GM12872 (cell line): ENCODE measurements around the gene TFF3.

Experiments used
- TF ChIP-seq, protein P1 (sequence below): IDR thresholded peaks from 3 replicates; pipeline ENCODE4 v1.5.1; 2011; ENCODE audit warnings: low read depth, mild to moderate bottlenecking, low read length, moderate library complexity; ENCODE audit not compliant: insufficient read depth

The TFF3 gene

DNA sequence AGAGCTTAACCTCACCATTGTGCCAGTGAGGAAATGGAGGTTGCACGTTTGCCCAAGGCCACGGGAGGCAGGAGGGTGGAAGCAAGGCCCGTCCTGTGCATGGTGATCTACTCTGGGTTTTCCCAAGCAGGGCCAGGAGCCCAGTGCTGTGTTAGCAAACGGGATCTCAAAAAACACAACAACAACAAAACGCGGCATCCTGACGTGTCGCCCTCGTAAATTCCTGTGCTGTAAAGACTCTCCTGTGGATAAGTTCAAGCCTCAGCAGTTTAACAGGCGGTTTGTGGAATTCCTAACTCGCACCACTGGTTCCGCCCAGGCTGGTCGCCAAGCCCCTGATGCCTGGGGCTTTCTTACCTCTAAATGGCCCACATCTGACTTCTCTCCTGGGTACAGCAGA is 39.1 kb downstream of the TFF3 start:
- TF ChIP-seq, protein P1, sequence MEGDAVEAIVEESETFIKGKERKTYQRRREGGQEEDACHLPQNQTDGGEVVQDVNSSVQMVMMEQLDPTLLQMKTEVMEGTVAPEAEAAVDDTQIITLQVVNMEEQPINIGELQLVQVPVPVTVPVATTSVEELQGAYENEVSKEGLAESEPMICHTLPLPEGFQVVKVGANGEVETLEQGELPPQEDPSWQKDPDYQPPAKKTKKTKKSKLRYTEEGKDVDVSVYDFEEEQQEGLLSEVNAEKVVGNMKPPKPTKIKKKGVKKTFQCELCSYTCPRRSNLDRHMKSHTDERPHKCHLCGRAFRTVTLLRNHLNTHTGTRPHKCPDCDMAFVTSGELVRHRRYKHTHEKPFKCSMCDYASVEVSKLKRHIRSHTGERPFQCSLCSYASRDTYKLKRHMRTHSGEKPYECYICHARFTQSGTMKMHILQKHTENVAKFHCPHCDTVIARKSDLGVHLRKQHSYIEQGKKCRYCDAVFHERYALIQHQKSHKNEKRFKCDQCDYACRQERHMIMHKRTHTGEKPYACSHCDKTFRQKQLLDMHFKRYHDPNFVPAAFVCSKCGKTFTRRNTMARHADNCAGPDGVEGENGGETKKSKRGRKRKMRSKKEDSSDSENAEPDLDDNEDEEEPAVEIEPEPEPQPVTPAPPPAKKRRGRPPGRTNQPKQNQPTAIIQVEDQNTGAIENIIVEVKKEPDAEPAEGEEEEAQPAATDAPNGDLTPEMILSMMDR = no peak

DNA sequence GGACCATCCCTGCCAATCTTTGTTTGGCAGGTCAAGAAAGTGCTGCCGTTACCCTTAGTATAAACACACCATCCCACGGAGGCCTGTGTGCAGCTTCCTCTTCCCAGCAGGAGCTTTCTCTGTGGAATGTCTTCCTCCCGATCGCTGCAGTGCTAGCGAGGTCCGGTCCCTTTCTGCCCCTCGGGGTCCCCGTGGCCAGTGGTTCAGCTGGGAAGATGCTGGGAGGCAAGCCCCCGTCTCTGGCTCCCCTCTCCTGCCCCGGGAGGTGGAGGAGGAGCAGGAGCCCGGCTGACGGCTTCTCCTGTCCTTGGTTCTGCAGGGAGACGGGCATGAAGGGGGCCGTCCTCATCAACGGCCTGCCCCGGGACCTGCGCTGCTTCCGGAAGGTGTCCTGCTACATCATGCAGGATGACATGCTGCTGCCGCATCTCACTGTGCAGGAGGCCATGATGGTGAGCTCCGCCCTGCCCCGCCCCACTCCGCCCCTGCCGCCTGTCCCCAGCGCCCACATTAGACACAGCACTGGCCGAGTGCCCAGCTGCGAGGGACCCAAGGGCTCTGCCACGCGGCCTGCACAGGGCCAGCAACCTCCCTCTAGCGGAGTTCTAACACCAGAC is 42.1 kb downstream of the TFF3 start:
- TF ChIP-seq, protein P1 = no peak

DNA sequence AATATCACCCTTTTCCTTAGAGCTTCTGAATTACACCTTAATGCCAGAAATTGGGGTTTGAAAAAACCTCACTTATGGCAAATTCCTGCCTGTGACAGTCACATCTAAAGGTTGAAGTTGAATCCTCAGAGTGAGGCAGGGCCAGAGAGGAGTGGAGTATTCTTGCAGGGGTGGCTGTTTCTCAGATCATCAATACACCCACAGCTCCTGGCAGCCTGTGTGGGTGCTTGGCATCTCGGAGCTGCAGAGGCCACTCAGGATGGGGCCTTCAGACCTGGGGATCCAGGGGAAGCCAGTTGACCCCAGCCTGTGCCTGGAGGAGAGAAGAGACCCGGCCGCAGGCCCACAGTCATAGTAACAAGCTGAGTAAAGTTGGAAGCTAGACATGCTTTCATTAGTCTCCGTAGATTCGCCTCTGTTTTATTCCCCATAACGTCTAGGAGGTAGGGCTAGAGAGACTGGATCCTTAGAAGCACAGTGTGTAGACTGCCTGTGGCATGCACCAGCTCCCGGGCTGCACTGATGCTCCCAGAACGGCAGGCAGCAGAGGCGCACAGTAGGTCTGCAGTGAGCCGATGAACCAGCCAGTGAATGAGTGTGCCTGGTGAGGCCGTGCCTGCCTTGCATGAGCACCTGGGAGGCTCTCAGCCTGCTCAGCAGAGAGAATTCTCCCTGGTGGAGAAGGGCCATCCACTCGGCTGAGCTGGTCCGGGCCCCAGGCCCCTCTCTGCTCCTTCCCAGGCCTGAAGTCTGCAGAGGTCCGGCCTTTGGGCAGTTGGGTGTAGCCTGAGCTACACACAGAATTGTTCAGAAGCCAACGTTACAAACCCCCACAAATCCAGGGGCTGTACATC is 42.9 kb downstream of the TFF3 start:
- TF ChIP-seq, protein P1 = no peak

DNA sequence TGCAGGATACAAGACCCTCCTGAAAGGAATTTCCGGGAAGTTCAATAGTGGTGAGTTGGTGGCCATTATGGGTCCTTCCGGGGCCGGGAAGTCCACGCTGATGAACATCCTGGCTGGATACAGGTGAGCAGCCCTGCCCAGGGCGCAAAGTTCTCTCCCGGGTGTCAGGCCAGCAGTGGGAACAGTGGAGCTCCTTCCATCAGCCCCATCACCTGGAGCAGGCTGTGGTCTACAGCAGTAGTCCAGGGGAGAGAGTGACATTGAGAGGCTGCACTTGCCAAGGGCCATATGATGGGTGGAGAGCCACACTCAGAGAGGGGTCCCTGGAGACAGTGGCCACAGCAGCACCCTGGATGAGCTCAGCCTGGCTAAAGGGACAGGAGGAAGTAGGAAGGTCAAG is 44.1 kb downstream of the TFF3 start:
- TF ChIP-seq, protein P1 = no peak

DNA sequence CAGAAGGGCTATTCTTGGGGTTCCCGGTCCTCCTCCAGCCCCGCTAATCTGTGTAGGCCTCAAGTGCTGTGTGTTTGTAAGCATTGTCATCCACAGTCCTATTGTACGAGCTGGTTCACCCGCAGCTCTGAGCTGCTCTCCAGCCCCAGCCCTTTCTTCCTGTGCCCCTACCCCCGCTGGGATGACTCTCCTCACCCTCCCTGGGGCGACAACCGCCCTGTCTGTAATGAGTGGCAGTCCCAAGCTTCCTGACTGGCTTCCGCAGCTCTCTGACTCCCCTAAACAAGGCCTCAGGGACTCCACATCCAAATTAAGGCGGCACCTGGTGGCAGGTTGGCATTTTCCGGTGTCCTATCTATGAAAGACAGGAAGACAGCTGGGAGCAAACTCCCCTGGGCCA is 45.8 kb downstream of the TFF3 start:
- TF ChIP-seq, protein P1 = no peak

DNA sequence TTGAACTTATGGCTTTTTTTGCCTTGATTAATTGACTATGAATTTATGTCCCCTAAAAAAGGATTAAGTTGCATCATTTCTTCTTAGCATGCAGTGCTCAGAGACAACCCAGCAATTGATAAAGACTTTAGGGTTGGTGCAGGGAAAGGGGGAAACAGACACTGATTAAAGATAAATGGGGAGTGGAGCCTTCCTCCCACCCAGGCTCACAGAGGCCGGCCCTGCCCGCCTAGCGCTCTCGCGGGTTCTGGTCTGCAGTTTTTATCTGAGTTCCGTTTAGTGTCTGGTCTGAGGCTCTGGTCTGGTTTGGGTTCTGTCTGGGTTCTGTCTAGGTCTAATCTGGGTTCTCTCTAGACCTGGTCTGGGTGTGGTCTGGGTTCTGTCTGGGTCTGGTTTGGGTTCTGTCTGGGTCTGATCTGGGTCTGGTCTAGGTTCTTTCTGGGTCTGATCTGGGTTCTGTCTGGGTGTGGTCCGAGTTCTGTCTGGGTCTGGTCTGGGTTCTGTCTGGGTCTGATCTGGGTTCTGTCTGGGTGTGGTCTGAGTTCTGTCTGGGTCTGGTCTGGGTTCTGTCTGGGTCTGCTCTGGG is 48.1 kb downstream of the TFF3 start:
- TF ChIP-seq, protein P1 = no peak

DNA sequence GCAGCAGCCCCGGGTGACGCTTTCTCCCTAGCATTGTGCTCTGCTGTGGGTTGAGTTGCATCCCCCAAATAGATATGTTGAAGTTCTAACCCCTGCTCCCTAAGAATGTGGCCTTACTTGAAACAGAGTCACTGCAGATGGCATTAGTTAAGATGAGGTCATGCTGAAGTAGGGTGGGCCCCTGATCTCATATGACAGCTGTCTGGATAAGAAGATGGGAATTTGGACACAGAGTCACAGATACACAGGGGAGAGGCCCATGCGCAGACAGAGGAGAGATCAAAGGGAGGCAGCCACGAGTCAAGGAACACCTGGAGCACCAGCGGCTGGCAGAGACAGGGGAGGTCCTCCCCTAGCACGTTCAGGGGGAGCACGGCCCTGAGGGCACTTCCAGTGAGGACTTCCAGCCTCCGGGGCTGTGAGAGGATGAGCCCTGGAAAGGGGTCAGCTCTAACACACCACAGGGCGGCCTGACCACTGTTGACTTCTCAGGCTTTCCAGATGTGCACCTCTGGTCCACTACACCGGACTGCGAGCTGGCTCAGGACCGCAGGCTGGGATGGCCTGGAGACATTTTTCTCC is 49.9 kb downstream of the TFF3 start:
- TF ChIP-seq, protein P1 = no peak
